Limb (tissue), 2 donors: ENCODE results near the gene MERTK.
A peak's percentile ranks its signal among the peaks of the same experiment; 100 is the strongest.

Experiments used
- DNase-seq, 2 donors: peaks; one replicate each; pipeline ENCODE4 v3.0.0-alpha.2; 2016; ENCODE audit errors: extremely low spot score in 2 of 2

Gene MERTK

DNA sequence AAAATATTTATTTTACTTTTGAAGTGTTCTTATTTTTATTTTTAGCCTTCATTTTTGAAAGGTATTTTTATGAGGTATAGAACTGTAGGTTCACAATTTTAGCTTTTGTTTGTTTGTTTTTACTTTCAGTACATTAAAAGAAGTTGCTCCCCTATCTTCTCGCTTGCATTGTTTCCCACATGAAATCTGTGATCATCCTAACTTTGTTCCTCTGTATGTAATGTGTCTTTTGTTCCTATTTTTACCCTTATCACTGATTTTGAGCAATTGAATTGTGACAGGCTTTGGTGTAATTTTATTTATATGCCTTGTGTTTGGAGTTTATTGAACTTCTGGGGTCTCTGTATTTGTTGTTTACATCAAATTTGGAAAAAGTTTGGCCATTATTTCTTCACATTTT is 78.8 kb downstream of the MERTK start:
- no peak for DNase-seq

DNA sequence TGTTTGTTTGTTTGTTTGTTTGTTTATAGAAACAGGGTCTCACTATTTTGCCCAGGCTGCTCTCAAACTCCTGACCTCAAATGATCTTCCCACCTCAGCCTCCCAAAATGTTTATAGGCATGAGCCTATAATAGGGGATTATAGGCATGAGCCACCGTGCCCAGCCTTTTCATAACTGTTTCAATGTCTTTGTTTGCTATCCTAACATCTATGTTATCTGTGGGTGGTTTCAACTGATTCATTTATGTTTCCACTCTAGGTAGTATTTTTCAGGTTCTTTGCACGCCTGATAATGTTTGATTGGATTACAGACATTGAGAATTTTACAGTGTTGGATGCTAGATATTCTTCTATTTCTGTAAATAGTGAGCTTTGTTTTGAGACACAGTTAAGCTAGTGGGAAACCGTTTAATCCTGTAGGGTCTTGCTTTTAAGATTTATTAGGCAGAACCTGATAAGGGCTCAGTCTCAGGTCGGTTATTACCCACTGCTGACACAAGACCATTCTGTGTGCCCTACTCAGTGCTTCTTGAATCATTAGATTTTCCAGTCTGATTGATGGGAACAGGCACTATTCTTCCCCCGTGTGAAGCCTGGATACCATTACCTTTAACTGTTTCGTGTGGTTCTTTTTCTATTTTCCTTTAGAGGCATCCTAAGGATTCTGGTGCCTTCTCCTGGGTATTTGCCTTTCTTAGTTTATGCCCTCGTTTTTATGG is 80.2 kb downstream of the MERTK start:
- no peak for DNase-seq

DNA sequence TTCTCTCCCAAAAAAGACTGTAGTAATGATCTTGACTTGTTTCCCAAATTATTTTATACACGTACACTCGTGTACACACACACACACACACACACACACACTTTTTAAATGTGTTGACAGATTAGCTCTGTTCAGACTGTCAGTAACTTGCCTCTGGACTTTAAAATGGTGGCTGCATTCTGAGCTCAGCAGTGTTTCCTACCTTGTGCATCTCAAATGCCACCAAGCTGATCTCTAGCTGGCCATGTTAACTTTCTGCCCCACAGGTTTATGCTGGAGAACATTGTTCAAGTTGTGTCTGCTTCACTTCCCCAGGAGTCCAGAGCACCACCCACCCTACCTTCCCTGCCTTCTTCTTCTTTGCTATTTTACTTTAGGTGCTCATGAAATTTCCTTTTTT is 83.3 kb downstream of the MERTK start:
- no peak for DNase-seq

DNA sequence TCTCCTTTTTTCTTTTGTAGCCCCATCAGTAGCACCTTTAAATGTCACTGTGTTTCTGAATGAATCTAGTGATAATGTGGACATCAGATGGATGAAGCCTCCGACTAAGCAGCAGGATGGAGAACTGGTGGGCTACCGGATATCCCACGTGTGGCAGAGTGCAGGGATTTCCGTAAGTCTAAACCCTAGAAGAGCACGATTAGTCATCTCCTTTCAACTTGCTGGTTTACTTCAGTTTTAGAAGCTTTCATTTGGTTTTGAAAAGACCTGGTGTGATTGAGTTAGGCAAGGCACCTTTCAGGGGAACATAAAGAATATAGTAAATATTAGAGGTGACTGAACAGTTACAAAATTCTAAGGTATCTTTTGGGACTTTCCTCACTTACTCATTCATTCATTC is 84.4 kb downstream of the MERTK start:
- DNase-seq, result no peak

DNA sequence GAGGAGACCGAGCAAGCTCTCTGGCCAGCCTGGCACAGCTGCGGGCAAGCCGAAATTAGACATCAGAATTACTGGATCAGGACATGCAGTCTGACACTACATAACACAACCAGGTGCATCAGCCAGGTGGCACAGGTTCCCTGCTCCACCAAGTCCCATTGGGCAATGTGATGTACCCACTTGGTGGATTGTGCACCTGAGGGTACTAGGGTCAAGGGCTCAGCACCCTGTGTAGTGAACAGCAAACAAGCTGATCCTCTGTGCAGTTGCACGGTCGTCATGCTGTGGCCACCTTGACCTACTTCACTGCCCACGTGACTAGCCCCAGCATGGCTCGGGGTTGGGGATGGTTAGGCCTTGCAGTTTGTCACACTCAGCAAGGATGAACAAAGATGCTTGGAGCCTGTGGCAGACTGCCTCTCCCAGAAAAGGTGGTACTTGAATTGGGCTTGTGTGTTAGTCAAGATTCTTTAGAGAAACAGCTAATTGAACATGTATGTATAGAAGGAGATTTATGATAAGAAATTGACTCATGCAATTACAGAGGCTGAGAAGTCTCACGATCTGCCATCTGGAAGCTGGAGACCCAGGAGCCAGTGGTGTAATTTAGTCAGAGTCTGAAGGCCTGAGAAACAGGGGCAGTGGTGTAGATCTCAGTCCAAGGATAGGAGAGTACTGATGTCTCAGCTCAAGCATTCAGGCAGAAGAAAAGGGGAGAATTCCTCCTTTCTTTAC is 85.2 kb downstream of the MERTK start:
- no peak for DNase-seq

DNA sequence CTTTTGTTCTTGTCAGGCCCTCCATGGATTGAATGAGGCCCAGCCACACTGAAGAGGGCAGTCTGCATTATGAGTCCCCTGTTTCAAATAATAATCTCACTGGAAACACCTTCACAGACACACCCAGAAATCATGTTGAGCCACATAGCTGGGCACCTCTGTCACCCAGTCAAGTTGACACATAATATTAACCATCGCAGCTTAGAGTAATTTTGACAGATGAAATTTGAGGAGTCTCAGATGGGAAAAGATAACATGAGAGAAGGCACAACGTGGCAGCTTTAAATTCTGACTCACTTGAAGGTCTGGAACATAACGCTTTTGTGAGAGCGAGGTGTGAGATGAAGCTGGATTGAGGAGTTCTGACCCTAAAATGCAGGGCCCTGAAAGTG is 85.8 kb downstream of the MERTK start:
- no peak for DNase-seq

DNA sequence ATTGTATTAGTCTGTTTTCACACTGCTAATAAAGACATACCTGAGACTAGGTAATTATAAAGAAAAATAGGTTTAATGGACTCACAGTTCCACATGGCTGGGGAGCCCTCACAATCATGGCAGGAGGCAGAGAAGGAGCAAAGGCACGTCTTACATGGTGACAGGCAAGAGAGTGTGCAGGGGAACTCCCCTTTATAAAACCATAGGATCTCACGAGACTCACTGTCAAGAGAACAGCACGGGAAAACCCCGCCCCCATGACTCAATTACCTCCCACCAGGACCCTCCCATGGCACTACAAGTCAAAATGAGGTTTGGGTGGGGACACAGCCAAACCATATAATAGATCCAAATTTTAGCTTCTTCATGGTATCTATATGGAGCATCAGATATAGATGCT is 87.1 kb downstream of the MERTK start:
- no peak for DNase-seq

DNA sequence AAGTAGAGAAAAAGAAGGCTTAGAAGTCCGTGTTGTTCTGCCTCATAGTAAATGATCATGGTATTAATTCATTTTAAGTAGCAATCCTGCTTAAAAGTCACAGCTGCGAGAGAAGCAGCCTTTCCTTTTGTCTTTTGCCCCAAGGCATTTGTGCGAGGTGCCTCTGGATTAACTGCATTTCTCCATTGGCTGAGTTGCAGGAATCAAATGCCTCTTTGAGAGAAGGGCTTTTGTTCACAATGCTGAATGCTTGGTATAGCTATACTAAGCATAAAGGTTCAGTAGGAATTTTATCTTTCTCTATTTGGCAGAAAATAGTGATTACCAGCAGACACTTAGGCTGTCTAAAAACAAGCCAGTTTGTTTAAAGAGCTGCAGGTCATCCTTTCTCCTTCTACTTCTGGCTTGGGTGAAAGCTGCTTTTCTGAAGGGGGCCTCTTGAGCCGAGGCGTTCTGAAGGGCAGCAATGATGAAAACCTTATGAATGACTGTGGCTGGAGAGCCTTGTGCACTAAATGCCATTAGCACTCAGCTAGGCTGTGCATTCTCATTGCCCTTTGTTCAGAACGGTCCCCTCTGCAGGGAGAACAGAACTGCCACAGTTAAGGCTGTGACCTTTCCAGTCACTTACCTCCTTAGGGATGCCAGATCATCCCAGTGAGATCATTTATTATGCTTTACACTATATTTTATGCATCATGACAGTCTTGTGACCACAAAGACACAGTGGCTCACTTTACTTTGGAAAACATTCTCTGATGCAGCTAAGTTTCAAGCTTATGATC is 87.9 kb downstream of the MERTK start:
- DNase-seq, result no peak

DNA sequence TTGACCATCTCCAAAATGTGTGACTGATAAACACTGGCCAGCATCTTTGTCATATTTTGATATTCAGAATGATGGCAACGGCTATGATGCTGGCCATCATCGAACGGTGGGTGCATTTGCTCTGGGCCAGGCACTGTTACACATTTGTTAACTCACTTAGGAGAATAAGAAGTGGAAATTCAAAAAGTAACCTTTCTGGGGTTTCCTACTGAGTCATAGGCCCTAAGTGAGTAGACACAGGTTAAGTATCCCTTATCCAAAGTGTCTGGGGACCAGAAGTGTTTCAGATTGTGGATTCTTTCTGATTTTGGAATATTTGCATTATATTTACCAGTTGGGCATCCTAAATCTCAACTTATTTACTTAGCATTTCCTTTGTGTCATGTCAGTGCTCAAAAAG is 92.0 kb downstream of the MERTK start:
- no peak for DNase-seq

DNA sequence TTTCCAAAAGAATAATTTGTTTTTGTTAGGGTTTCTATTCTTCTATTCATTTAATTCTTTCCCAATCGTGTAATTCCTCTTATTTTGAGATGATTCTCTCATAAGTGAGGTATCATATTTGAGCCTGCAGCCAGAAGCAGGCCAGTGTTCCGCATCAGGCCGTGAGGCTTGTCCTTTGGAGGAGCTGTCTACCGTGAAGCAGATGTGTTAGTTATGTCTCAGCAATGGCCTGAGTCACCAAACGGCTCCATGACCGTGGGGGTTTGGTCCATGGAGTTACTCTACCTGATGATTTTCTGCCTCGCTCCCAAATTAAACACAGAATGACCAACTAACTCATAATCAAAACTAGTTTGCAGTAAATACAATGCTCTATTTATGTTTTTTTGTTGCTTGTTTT is 92.4 kb downstream of the MERTK start:
- DNase-seq, result no peak

DNA sequence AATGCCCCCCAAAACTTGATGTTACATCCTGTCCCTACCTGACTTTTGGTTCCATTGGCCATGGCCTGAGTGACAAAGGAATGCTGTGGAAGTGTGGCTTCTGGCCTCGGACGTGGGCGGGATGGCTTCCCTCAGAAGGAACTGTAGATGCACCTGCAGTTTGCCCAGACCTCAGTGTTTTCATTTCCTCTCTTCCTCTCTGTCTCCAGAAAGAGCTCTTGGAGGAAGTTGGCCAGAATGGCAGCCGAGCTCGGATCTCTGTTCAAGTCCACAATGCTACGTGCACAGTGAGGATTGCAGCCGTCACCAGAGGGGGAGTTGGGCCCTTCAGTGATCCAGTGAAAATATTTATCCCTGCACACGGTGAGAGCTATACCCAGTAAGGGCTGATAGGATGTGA is 95.6 kb downstream of the MERTK start:
- DNase-seq, result no peak

DNA sequence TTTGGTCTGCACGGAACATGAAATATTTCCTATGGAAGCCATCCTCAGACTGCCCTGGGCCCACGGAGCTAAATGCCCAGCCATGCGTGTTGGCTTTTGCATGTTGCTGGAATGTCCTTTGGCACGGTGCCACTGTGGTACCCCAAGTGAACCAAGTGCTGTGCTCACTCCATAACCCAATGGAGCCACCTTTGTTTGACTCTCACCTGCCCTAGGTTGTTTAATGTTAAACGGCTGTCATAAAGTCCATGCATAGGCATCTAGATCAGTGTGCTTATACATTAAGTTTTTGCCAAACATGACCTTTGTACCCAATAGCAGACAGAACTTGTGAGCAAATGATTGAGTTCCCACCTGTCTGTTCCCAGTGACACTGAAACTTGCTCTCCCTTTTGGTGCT is 96.7 kb downstream of the MERTK start:
- no peak for DNase-seq

DNA sequence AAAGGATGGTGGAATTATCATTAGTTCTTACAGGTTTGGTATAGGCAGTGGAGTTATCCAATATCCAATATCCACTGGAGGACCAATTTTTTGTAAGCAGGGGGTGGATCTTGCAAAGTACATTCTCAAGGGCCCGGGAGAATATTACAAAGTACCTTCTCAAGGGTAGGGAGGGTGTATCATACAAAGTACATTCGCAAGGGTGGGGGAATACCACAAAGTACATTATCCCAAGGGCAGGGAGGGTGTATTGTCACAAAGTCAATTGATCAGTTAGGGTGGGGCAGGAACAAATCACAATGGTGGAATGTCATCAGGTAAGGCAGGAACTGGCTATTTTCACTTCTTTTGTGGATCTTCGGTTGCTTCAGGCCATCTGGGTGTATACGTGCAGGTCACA is 101.4 kb downstream of the MERTK start:
- DNase-seq, result no peak

DNA sequence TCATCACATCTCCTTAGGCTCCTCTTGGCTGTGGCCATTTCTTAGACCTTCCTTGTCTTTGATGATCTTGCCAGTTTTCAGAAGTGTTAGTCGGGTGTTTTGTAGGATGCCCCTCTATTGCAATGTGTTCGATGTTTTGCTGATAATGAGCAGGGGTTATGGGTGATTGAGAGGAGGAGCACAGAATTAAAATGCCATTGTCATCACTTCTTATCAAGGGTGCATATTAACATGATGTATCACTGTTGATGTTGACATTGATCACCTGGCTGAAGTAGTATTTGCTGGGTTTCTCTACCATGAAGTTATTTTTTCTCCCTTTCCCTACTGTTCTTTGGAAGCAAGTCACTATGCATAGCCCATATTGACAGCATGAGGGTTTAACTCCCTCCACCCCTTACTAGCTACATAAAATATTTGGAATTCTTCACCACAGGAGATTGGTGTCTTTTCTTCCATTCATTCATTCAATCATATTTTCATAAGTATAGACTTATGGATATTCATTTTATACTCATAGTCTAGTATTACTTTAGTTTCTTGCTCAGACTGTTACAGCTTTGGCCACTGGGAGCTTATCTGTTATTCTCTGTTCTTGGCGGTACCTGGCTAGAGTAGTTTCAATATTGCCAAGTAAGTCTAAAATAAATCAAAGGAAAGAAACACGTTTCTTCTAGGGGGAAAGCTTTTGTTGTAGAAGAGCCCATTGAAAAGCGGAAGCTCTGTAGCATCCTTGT is 102.2 kb downstream of the MERTK start:
- no peak for DNase-seq

DNA sequence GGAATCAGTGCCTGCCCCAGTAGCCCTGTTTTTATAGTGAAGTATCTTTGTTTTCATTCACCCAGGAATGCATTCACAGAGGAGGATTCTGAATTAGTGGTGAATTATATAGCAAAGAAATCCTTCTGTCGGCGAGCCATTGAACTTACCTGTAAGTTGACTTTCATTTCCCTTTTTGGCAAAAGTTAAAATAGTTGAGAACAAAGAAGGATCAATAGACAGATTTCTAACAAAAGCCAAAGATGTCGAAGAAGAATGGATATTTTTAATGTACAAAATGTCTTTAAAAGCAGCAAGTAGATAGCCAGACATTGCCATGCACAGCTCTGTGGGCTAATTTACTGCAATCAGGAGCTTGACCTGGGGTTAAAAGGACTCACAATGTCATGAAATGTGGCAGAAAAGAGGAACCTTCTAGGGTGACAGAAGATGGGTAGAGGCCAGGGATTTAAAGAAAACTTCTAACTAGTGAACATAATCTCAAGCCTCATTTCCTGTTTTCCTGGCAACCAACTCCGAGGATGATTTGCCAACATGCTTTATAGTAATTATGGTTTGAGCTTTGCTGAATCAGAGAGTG is 102.8 kb downstream of the MERTK start:
- peak in 1 of 2 donors; percentile 6 for DNase-seq

DNA sequence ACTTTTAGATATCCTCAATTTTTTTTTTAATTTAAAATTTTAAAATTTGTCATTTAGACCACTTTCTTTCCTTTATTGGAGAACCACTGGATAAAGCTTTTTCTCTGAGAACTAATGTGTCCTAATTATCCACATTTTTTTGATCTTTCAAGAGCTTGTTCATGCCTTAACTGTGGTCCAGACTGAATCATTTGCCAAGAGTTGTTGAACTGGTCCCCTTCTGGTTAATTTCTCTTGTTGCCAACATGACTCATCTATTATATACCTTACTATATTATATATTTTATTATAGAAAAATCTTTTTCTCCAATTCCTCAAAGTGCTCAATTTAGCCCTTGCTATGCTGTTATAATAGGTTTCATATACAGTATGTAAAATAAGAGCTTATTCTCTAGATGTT is 103.5 kb downstream of the MERTK start:
- no peak for DNase-seq

DNA sequence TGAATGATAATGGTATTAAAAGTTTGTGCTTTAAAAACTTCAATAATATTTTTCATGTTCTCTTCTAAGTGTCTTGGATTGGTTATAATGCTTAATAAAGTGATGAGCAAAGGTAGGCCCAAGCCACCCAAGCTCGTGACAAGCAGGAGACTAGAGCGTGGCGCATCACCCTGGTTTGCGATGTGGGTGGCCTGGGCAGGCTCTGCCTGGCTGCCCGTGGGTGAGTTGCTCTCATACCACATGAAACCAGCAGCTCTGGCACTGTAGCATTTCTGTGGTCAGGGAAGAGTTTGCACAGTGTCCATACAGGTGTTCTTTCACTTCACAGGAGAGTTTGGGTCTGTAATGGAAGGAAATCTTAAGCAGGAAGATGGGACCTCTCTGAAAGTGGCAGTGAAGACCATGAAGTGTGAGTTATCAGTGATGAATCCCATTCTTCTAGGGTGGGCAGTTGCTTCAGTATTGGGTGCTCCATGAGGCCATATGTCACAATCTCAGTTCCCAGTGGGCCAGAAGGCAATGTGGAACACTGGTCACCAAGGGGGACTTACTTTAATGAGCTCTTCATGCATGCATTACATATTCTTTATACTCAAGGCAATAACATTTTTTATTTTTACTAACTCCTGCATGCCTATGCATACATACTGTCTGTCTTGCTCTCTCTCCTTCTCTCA is 105.3 kb downstream of the MERTK start:
- DNase-seq, result no peak

DNA sequence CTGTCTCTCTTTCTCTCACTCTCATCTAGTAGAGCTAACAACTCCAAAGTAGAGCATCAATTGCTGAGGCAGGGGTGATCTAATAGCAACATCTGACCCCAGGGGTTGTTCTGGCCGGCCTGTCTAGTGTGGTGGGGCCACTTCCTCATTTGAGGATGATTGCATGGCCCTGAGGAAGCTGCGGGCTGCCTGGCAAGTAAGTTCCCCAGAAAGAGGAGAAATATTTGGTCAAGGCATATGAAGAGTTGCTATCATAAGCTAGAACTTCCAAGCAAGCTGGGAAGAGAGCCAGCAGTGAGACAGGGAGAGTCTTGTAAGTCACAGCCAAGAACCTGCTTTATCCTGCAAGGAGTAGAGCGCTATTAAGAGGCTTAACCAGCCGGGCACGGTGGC is 105.8 kb downstream of the MERTK start:
- DNase-seq, result no peak

DNA sequence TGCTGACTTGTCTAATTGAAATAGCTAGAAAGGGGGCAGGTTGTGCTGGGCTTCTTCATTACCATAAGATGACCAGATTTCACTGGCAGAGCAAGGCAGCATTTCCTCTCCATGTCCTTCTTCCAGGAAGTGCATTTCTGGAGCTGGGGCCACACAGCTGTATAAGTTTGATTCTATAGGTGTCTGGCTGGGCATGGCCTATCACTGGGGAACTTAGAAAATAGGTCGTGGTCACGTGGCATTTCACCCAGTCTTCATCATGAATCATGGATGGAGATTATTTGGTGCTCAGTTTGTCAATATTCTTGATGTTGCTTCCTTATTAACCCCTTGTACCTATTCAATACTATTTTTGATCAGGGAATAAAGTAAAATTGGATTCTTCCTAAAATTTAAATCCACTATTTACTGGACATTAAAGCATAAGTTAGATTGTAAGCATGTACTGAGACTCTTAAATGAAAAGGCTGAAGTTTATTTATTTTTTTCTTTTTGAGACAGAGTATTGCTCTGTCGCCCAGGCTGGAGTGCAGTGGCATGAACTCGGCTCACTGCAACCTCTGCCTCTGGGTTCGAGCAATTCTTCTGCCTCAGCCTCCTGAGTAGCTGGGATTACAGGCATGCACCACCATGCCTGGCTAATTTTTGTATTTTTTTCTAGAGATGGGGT is 107.1 kb downstream of the MERTK start:
- DNase-seq, result no peak

DNA sequence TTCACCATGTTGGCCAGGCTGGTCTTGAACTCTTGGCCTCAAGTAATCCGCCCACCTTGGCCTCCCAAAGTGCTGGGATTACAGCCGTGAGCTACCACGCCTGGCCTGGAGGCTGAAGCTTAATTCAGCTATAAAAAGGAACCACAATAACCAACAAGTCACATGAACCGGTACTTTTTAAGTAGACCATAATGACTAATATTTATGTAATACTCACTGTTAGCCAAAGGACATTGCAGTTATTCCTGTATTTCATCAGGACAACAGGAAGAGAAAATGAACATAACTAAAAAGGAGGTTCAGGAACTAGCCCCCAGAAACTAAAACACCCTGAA is 107.6 kb downstream of the MERTK start:
- DNase-seq, result no peak

DNA sequence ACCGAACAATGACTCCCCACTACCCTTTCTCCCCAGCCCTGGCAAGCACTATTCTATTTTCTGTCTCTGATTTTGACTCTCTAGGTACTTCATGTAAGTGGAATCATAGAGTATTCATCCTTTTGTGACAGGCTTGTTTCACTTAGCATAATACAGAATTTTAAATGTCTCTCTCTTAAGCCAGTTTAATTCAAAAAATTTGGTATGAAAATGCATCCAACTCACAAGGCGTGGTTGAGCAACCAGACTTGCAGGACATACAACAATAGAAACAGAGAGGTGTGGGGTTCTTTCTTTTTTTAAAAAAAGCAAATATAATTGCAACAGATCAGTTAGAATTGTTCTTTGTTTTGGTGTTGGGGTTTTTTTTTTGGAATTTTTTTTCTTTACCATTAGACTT is 109.1 kb downstream of the MERTK start:
- no peak for DNase-seq
